Astrocyte (in vitro differentiated cells and primary cell): ENCODE data around the gene VKORC1. TPM values are rescaled to one million over a fixed set of nuclear protein-coding genes. Genes with fewer than 3 reads are reported as not detected.

ENCODE experiments used
- total RNA-seq: library from RNA; stranded (reverse); gene quantifications from 2 replicates; pipeline ENCODE4 v1.2.1, GENCODE V29; 2021

The VKORC1 gene
- total RNA-seq, 1 donor from 2014 or later = 133 TPM

Other genes with a start within 250 kb of the VKORC1 start
- gene BCL7C, start 200.7 kb downstream of the VKORC1 start, total RNA-seq = 37.7 and 40.7 TPM in 2 replicates
- 5.2 and 5.9 TPM in 2 replicates for gene CTF1, start 198.2 kb downstream of the VKORC1 start, total RNA-seq
- gene FBXL19, start 171.2 kb downstream of the VKORC1 start, total RNA-seq = 42.3 and 42.5 TPM in 2 replicates
- gene ORAI3, start 145.7 kb downstream of the VKORC1 start, total RNA-seq = 21.1 and 22.6 TPM in 2 replicates
- gene SETD1A, start 137.0 kb downstream of the VKORC1 start, total RNA-seq = 15.4 and 18.7 TPM in 2 replicates
- gene HSD3B7, start 109.6 kb downstream of the VKORC1 start, total RNA-seq = 8.3 and 9.0 TPM in 2 replicates
- gene STX1B, start 84.2 kb downstream of the VKORC1 start, total RNA-seq = 10.7 and 11.0 TPM in 2 replicates
- 54.9 and 56.0 TPM in 2 replicates for gene STX4, start 61.2 kb downstream of the VKORC1 start, total RNA-seq
- 18.6 and 21.6 TPM in 2 replicates for gene ZNF668, start 20.6 kb downstream of the VKORC1 start, total RNA-seq
- 16.5 and 17.2 TPM in 2 replicates for gene ZNF646, start 20.4 kb downstream of the VKORC1 start, total RNA-seq
- 3.4 and 7.1 TPM in 2 replicates for gene PRSS53, start 5.9 kb downstream of the VKORC1 start, total RNA-seq
- 44.9 and 47.7 TPM in 2 replicates for gene BCKDK, start 13.6 kb upstream of the VKORC1 start, total RNA-seq
- 27.3 and 33.5 TPM in 2 replicates for gene KAT8, start 22.9 kb upstream of the VKORC1 start, total RNA-seq
- gene PRSS8, start 40.9 kb upstream of the VKORC1 start, total RNA-seq = 3.9 and 9.5 TPM in 2 replicates
- gene PRSS36, start 55.3 kb upstream of the VKORC1 start, total RNA-seq = 0.19 and 0.41 TPM in 2 replicates
- gene FUS, start 85.3 kb upstream of the VKORC1 start, total RNA-seq = 250 and 309 TPM in 2 replicates
- 7.3 and 9.0 TPM in 2 replicates for gene PYCARD, start 108.0 kb upstream of the VKORC1 start, total RNA-seq
- not detected in 2 replicates for gene TRIM72, start 119.3 kb upstream of the VKORC1 start, total RNA-seq
- not detected in 2 replicates for gene PYDC1, start 122.3 kb upstream of the VKORC1 start, total RNA-seq
- 0.20 TPM in 1 of 2 replicates, not detected in the other for gene ITGAM, start 165.2 kb upstream of the VKORC1 start, total RNA-seq